GM12892 (cell line): ENCODE data around the gene RNU11. TPM values are rescaled to one million over a fixed set of nuclear protein-coding genes. Genes with fewer than 3 reads are reported as not detected.
A peak's percentile ranks its signal among the peaks of the same experiment; 100 is the strongest.

Source experiments
- DNase-seq: peaks from one replicate; pipeline ENCODE4 v3.0.0; 2011; ENCODE audit not compliant: insufficient read length
- FAIRE-seq: peaks from 2 replicates; lab custom pipeline; 2011; peaks lifted over from hg19 to GRCh38; lab: Jason Lieb, UNC
- POLR2A ChIP-seq: IDR thresholded peaks from 2 replicates; pipeline ENCODE4 v1.6.1; 2011; ENCODE audit warnings: low read depth, low read length, control low read depth
- POLR2AphosphoS5 ChIP-seq: IDR thresholded peaks from 2 replicates; pipeline ENCODE4 v1.6.1; 2011; ENCODE audit warnings: low read depth, low read length, control low read depth
- TAF1 ChIP-seq: IDR thresholded peaks from 2 replicates; pipeline ENCODE4 v1.6.1; 2011; ENCODE audit warnings: low read depth, mild to moderate bottlenecking, control low read depth, low read length, borderline replicate concordance
- polyA plus RNA-seq: library from polyadenylated mRNA; unstranded; fragments of >200 nt; gene quantifications from one replicate; pipeline ENCODE4 v1.2.1, GENCODE V29; 2012; ENCODE audit warnings: missing spikeins, inconsistent platforms; ENCODE audit not compliant: missing spikeins

RNU11 gene
- not detected for polyA plus RNA-seq

- peak; percentile 53 for DNase-seq
- peak; percentile 100 for TF ChIP-seq POLR2A
- peak; percentile 100 for TF ChIP-seq POLR2AphosphoS5
- TF ChIP-seq TAF1: peak; percentile 78
- FAIRE-seq: peak; percentile 67
Measured at GRCh38 chr1:28648474-28649198, at the start of gene RNU11. Gene RNU11 (plus strand): TSS chr1:28648600.

GRCh38 chr1:28601696-28602095 is 46.7 kb upstream of the RNU11 start:
- DNase-seq: no peak
- TF ChIP-seq POLR2AphosphoS5 (no peak), POLR2A (no peak), TAF1 (no peak)
- peak; percentile 5 for FAIRE-seq

GRCh38 chr1:28602536-28603439 is 45.6 kb upstream of the RNU11 start:
- DNase-seq (no peak), FAIRE-seq (peak; percentile 56)
- TF ChIP-seq POLR2A (no peak), POLR2AphosphoS5 (no peak), TAF1 (no peak)

- no peak for TF ChIP-seq POLR2A
- TF ChIP-seq TAF1: no peak
- no peak for TF ChIP-seq POLR2AphosphoS5
- FAIRE-seq: no peak
- DNase-seq: no peak
Measured at GRCh38 chr1:28604411-28604810, 44.0 kb upstream of the RNU11 start.

- DNase-seq (no peak), FAIRE-seq (no peak)
- TF ChIP-seq TAF1: no peak
- TF ChIP-seq POLR2AphosphoS5: no peak
- TF ChIP-seq POLR2A: no peak
Measured at GRCh38 chr1:28604962-28605361, 43.4 kb upstream of the RNU11 start.

- no peak for FAIRE-seq
- TF ChIP-seq POLR2A: no peak
- TF ChIP-seq POLR2AphosphoS5: no peak
- no peak for TF ChIP-seq TAF1
- no peak for DNase-seq
Measured at GRCh38 chr1:28606771-28607170, 41.6 kb upstream of the RNU11 start.

- TF ChIP-seq POLR2A: no peak
- TF ChIP-seq TAF1: no peak
- no peak for TF ChIP-seq POLR2AphosphoS5
- no peak for DNase-seq
- no peak for FAIRE-seq
Measured at GRCh38 chr1:28613175-28613574, 35.2 kb upstream of the RNU11 start.

GRCh38 chr1:28631713-28632112 is 16.7 kb upstream of the RNU11 start:
- no peak for DNase-seq
- peak; percentile 21 for FAIRE-seq
- TF ChIP-seq TAF1 (no peak), POLR2A (no peak), POLR2AphosphoS5 (no peak)

GRCh38 chr1:28632560-28632959 is 15.8 kb upstream of the RNU11 start:
- TF ChIP-seq POLR2A: no peak
- TF ChIP-seq POLR2AphosphoS5: no peak
- no peak for TF ChIP-seq TAF1
- FAIRE-seq (no peak), DNase-seq (no peak)

- no peak for DNase-seq
- no peak for FAIRE-seq
- TF ChIP-seq TAF1 (no peak), POLR2AphosphoS5 (no peak)
Measured at GRCh38 chr1:28640766-28641165, 7.6 kb upstream of the RNU11 start.

GRCh38 chr1:28642056-28642846 is 6.1 kb upstream of the RNU11 start:
- no peak for TF ChIP-seq TAF1
- TF ChIP-seq POLR2A: no peak
- TF ChIP-seq POLR2AphosphoS5: no peak
- no peak for DNase-seq
- peak; percentile 33 for FAIRE-seq
